Stimulated activated CD8-positive, alpha-beta memory T cell treated with anti-CD3 and anti-CD28 coated beads, Interleukin-12 subunit alpha, Interleukin-12 subunit beta, amount 100 ng/mL, for 24 hours (primary cell): ENCODE measurements around the gene C1QA.

Experiments
- DNase-seq: peaks from one replicate; pipeline ENCODE4 v3.0.0-alpha.2; 2020; ENCODE audit errors: extremely low read depth

Gene C1QA

DNA sequence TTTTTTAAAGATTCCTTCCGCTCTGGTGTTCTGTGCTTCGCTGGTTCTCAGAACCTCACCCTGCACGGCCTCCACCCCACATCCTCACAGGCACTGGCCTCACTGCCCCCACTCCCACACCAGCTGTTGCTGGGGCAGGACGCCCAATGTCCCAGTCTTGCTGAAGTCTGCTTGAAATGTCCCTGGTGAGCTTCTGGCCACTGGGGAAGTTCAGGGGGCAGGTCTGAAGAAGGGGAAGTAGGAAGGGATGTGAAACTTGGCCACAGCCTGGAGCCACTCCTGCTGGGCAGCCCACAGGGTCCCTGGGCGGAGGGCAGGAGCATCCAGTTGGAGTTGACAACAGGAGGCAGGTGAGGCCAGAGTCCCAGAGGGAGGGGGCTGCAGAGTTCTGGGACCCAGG is at the start of gene C1QA:
TSS of gene C1QA (plus strand) at position 276 of the 400 bp plus-strand sequence. CDS start 989 bp downstream, outside the sequence.
- DNase-seq, result no peak

DNA sequence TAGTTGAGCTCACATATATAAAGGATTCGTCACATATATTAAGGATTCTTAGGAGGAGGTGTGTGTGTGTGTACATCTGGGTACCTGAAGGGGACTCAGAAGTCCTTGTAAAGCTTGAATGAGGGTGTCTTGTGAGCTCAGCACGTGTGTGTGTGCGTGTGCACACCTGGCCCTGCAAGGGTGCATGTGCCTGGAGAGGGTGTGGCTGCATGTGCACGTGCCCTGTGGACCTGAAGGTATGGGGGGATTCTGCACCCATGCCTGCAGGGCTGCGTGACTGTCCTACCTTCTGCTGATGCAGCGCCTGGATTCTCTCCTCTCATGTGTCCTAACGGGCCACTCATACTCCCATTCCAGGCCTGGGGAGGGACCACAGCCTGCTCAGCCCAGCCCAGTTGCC is 49.2 kb upstream of the C1QA start:
- DNase-seq, result no peak

DNA sequence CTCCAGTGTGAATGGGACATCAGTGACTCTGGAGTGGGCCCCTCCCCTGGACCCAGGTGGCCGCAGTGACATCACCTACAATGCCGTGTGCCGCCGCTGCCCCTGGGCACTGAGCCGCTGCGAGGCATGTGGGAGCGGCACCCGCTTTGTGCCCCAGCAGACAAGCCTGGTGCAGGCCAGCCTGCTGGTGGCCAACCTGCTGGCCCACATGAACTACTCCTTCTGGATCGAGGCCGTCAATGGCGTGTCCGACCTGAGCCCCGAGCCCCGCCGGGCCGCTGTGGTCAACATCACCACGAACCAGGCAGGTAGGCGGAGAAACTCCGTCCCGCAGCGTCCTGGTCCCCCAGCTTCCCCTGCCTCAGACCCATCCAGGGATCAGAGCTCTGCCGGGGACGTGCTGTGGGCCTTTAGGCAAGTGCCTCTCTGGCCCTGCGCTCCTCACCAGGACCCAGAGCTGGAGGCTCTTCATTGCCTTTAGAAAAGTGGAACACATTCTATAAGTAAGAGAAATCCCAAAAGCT is 47.5 kb upstream of the C1QA start:
- no peak for DNase-seq

- DNase-seq, result no peak
Measured at GRCh38 chr1:22591576-22591975, 44.9 kb upstream of the C1QA start.

GRCh38 chr1:22592051-22592450 is 44.4 kb upstream of the C1QA start:
- no peak for DNase-seq

DNA sequence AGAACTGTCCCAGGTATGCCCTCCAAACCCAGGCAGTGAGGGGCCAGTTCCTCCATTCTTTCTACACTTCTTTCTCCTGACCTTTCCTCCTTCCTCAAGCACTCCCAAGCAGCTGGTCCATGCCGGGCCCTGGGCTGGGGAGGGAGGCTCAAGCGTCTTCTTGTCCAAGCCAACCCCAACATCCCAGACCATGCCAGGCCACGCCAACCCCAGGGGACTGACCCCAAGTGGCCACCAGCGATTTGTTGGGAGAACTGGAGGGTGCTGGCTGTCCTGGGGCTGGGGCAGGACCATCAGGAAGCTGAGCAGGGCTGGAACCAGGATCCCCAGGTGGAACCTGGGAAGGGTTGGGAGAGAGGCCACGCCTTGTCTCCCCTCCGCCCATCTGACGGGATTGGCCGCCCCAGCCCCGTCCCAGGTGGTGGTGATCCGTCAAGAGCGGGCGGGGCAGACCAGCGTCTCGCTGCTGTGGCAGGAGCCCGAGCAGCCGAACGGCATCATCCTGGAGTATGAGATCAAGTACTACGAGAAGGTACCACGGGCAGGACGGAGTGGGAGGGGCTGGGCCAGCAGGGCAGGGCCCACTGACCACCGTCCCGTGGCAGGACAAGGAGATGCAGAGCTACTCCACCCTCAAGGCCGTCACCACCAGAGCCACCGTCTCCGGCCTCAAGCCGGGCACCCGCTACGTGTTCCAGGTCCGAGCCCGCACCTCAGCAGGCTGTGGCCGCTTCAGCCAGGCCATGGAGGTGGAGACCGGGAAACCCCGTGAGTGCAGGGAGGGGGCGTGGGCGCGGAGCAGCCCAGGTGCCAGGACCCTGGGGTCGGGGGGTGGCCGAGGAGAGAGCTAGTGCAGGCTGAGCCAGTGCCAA is 43.3 kb upstream of the C1QA start:
- no peak for DNase-seq

DNA sequence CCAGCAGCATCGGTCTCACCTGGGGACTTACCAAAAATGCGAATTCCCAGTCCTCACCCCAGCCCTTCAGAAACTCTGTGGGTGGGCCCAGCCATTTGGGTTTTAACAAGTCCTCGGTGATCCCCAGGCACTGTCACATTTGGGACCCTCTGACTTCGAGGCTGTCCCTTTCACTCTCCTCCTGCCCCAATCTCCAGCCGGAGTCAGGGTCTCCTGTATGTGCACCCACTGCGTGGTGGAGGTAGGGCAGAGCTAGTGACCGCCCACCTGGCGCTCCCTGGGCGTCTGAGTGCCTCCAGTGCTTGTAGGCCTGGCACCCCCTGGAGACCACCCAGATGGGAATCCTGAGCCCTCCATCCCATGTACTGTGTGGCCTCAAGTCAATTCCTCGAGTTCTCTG is 42.0 kb upstream of the C1QA start:
- no peak for DNase-seq

DNA sequence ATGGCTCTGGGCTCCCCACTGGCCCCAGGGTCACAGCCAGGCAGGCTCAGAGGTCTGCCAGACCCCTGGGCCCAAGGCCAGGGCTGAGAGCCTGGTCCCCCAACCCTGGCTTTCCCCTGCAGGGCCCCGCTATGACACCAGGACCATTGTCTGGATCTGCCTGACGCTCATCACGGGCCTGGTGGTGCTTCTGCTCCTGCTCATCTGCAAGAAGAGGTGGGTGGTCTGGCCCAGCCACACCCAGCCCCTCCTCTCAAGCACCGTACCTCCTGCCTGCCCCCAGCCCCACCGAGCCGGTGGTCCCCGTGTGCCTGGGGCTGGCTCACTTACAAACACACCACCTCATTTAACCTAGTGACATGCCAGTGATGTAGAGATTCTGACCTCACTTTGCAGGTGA is 41.3 kb upstream of the C1QA start:
- no peak for DNase-seq

GRCh38 chr1:22597301-22597965 is 39.0 kb upstream of the C1QA start:
- no peak for DNase-seq

DNA sequence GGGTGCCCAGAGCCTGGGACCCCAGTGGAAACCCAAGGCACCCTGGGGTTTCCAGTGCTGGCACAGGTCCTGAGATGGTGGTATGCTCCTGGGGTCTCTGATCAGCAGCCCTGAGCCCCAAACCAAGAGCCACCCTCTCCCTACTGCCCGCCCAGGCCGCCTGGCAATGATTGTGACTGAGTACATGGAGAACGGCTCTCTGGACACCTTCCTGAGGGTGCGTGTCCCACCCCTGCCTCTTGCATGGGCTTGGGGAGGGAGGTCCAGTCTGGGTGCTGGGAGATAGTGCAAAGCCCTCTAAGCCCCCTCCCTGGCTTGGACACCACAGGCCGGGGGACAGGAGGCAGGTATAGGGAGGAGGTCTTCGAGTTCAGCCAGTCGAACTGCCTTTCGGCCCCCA is 38.4 kb upstream of the C1QA start:
- no peak for DNase-seq

DNA sequence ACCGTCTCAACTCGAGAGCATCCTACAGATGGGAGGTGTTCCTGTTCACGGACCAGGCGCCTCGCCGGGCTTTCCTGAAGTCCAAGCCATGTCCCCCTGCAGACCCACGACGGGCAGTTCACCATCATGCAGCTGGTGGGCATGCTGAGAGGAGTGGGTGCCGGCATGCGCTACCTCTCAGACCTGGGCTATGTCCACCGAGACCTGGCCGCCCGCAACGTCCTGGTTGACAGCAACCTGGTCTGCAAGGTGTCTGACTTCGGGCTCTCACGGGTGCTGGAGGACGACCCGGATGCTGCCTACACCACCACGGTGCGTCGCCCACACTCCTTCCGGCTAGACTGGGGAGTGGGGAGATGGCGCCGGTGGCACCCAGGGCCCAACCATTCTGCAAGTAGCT is 37.7 kb upstream of the C1QA start:
- DNase-seq, result no peak

GRCh38 chr1:22600071-22600816 is 36.2 kb upstream of the C1QA start:
- no peak for DNase-seq

GRCh38 chr1:22600817-22601605 is 35.4 kb upstream of the C1QA start:
- DNase-seq, result no peak

DNA sequence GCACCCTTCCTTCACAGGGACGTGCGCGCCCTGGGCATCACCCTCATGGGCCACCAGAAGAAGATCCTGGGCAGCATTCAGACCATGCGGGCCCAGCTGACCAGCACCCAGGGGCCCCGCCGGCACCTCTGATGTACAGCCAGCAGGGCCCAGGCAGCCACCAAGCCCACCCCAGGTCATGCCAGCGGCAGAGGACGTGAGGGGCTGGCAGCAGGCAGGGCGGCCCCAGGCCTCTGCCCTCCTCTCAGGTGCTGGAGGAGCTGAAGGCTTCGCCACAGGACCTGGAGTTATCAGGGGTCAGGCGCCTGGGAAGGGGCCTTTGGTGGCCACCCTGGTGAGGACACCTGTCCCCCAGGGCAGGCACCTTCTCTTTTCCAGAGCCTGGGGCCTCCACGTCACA is 34.8 kb upstream of the C1QA start:
- DNase-seq, result no peak

- no peak for DNase-seq
Measured at GRCh38 chr1:22602060-22602740, 34.2 kb upstream of the C1QA start.

DNA sequence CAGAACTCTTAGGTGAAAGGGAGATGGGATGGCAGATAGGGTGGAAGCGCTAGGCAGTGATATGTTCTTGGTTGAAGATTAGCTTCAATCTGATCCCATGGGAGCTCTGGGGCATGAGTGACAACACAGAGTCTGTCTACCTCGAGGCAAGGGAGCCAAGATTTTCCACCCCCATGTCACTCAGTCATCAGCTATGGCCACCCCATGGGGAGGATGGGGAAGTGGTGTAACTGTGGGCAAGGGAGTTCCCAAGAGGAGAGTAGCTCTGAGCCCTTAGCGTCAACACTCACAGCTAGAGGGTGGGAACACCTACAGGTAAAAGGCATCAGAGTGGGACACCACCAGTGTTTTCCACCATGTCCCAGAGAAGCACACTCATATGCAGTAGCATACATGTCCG is 30.3 kb upstream of the C1QA start:
- DNase-seq, result no peak

GRCh38 chr1:22607154-22607553 is 29.3 kb upstream of the C1QA start:
- no peak for DNase-seq

DNA sequence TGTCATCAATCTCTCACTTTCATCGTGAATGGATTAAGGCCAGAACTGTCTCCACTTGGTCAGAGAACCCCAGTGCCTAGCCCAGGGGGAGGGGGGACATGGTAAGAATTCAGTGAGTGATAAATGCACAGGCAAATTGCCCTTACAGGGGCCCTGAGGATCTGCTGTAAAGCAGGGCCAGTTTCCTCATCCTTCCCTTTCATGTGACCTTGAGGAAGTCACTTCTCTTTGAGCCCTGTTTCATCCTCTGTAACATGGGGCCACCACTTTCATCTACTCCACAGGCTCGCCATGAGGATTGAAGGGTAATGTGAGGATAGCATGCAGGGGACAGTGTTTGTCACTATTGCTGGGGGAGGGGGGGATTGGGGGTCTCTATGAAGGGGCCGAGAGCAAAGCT is 28.1 kb upstream of the C1QA start:
- no peak for DNase-seq

DNA sequence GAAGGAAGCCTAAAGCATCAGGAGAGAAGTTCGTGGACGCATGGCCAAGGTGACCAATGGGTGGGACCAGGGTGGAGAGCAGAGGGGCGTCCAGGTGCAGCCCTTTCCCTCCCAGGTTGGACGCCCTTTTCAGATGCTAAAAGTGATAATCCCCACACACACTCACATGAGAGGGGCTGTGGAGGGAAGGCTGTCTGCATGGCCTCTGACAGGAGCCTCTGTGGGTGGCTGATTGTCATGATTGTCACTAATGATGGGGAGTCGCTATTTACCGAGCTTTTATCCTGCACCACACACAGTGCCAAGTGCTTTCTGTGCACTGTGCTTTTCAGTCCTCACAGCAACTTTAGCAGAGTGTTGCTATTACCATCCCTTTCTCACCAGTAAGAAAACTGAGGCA is 27.1 kb upstream of the C1QA start:
- DNase-seq, result no peak

DNA sequence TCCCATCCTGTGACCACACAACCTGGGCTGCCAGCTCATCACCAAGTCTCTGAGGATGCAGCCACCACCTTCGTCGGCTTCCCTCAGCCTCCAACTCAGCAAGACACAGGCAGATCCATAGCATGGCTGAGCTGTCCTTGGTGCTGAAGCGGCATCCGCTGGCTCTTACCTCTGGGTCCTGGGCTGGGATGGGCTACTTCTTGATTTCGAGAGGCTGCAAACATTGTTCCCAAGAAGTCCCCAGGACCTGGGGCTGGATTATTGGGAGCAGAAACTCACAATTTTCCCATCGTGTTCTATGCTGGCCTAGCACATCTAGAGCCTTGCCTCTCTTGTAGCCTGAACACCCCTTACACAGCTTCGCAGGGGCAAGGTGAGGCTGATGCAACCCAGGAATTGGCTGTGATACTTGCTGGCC is 24.9 kb upstream of the C1QA start:
- DNase-seq, result no peak
